Fibroblast of skin of back (primary cell): Measurements from ENCODE around the gene SYNE3. TPM values are rescaled to one million over a fixed set of nuclear protein-coding genes. Genes with fewer than 3 reads are reported as not detected.

Source experiments
- DNase-seq: peaks from one replicate; pipeline ENCODE4 v3.0.0-alpha.2; 2013
- polyA plus RNA-seq, 2 experiments: library from polyadenylated mRNA; unstranded; fragments of 120-200 nt; gene quantifications; one replicate each; pipeline ENCODE4 v1.2.1, GENCODE V29; 2013; ENCODE audit not compliant: insufficient read length in 2 of 2

The SYNE3 gene, protein sequence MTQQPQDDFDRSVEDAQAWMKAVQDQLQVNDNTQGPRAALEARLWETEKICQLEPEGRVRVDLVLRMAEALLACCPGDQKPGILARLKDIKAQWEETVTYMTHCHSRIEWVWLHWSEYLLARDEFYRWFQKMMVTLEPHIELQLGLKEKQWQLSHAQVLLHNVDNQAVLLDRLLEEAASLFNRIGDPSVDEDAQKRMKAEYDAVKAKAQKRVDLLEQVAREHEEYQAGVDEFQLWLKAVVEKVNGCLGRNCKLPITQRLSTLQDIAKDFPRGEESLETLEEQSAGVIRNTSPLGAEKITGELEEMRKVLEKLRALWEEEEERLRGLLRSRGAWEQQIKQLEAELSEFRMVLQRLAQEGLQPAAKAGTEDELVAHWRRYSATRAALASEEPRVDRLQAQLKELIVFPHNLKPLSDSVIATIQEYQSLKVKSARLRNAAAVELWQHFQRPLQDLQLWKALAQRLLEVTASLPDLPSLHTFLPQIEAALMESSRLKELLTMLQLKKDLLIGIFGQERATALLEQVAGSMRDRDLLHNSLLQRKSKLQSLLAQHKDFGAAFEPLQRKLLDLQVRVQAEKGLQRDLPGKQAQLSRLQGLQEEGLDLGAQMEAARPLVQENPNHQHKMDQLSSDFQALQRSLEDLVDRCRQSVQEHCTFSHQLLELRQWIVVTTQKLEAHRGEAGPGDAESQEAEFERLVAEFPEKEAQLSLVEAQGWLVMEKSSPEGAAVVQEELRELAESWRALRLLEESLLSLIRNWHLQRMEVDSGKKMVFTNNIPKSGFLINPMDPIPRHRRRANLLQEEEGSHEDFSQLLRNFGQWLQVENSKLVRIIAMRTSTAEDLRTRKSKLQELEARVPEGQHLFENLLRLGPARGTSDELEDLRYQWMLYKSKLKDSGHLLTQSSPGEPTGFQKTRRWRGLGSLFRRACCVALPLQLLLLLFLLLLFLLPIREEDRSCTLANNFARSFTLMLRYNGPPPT
- 8.4 TPM for polyA plus RNA-seq (2013, experiment 1 of 2; ENCODE audit: insufficient read length)
- 3.5 TPM for polyA plus RNA-seq (2013, experiment 2 of 2; ENCODE audit: insufficient read length)

DNA sequence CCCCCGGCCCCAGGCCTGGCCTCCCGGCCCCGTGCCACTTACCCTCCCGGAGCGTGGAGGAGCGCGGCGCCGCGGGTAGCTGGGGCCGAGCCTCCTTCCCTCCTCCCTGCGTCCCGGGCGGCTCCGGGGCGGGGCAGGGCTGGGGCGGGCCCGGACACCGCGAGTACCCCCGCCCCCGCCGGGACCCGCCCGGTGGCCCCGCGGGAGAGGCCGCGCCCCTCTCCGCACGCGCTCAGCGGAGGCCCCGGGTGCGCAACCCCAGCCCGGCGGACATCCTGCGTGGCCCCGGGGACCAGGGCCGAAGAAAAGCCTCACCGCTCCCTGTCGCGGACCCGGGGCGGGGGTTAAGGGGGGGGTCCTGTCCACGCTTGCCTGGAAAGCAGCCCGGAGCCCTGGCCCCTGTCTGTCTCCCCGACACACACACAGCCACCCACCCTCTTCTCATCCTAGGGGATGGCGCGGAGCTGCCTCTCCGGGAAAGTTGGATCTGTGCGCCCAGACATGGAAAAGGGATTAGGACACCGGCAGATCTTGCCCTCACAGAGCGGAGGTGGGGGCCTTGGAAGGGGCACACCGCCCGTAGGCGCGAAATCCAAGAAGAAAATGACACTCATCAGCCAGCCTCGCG is at the start of gene SYNE3:
Gene SYNE3 (minus strand): TSS at position 97 of the 628 bp plus-strand sequence. CDS start 40,829 bp downstream, outside the sequence.
- DNase-seq, result peak; percentile 63

DNA sequence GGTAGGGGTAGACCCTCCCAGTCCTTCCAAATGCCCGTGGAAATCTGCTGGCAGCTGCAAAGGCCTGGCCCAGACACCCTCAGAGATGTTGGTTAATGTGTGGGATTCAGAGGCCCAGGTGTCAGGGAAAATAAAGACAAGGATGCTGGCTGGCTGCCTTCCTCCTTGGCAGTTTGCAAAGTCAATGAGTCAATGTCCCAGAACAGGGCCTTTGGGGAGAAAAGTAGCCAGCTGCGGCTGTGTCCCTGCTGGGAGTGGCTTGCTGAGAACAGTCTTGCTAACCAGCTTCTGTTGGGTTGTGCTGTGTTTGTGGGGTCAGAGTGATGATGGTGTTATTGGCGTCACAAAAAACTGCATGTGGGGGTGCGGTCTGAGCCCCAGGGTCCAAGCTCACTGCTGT is 47.6 kb upstream of the SYNE3 start:
- no peak for DNase-seq

DNA sequence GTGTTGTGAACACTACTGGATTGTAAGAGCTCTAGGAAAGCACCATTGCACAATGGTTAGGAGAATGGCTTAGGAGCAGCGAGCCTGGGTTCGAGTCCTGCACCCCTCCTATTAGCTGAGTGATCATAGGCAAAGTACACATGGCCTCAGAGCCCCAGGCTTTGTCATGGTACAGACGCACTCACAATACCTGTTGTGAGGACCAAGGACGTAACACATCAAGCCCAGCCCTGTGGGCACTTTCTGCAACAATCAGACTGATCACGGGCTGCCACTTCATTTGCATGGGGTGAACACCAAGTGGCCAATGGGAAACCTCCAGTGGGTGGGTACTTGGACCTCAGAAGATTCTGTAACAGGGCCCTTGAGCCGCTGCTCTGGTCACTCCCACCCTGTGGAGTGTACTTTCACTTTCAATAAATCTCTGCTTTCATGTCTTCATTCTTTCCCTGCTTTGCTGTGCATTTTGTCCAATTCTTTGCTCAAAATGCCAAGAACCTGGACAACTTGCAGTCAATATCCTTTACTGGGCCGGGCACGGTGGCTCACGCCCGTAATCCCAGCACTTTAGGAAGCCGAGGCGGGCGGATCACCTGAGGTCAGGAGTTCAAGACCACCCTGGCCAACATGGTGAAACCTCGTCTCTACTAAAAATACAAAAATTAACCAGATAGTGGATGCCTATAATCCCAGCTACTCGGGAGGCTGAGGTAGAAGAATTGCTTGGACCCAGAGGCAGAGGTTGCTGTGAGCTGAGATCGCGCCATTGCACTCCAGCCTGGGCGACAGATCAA is 46.6 kb upstream of the SYNE3 start:
- peak; percentile 5 for DNase-seq

DNA sequence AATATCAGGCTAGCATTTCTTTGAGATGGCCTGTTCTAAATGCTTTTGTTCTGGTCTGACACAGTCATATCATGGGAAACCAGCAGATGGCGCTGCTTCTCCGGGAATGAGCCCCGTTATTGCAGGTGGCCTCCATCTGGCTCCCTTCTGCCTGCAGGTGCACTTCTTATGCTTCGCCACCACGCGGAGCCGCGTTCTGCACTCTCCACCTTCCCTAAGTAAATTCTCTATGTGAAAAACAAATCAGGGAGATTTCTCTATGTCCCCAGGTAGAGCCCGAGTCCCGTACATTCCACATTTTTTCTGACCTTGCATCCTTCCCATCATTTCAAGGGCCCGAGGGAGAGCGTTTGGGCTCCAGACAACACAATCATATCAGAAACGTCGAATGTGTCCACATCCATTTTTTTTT is 44.6 kb upstream of the SYNE3 start:
- peak; percentile 62 for DNase-seq

DNA sequence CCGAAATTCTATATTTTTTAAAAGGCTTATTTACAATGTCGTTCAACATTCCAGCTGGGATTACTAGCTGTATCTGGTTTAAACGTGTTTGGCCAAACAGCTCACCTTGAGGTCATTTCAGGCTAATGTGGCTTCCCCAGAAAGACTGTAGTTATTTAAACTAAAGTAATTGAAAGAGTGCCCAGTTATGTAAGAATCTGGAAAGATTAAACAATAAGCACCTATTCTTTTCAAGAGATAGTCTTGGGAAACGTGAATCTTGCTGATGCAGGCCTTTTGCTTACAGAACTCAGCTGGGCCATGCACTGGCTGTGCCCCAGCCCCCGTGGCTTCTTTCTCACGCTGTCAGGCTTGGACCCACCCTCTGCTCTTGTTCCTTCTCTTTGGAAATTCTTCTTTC is 42.8 kb upstream of the SYNE3 start:
- no peak for DNase-seq

DNA sequence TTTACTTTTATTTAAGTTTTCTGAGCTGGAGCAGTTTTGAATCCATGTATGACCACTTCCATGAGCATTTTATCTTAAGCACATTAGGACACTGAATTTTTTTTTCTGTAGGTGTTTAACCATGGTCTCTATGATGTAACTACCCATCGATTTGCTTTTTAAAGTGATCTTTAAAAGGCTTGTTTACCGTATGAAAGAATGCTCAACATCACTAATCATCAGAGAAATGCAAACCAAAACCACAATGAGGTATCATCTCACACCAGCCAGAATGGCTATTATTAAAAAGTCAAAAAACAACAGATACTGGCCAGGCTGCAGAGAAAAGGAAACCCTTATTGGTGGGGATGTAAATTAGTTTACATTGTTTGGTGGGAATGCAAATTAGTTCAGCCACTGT is 41.4 kb upstream of the SYNE3 start:
- DNase-seq, result no peak

DNA sequence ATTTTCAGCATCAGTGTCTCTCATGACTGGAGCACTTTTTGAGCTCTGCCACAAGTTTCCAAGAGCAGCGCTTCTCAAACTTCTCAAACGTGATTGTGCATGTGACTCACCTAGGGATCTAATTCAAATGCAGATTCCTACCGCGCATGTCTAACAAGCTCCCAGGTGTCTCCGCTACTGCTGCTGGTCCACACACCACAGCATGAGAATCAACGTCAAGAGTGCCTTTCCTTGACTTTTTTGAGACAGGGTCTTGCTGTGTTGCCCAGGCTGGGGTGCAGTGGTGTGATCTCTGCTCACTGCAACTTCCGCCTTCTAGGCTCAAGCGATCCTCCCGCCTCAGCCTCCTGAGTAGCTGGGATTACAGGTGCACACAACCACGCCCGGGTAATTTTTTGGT is 40.8 kb upstream of the SYNE3 start:
- no peak for DNase-seq

DNA sequence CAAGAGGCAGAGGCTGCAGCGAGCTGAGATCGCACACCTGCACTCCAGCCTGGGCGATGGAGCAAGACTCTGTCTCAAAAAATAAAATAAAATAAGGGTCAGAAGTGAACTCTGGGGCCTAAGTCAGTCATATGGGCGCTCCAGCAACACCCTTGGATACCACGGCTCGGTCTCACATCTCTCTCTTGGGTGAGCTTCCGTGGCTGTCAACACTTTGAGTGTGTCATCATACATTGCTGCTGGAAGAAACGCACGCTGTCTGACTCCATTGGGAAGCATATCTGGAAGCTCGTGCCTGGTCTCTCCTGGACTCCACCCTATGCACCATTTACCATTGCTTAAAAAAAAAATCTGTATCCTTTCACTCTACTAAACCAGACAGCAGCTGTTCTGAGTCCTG is 38.6 kb upstream of the SYNE3 start:
- DNase-seq, result no peak

DNA sequence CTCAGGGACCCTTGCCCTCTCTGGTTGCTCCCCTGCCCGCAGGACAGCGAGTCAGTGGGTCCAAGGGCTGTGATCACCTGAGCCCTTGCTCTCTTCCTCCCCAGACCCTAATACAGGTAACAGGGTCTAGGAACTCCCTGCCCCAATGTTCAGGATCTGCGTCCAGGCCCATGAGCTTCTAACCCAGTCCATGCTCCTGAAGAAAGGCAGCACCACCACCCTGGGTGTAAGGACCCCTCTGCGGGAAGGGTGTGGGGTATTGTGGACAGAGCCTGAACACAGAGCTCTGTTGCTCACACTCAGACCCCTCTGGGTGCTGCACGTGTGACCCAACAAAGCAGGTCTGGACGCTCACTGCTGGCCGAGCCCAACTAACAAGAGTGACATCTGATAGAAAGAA is 36.7 kb upstream of the SYNE3 start:
- no peak for DNase-seq

DNA sequence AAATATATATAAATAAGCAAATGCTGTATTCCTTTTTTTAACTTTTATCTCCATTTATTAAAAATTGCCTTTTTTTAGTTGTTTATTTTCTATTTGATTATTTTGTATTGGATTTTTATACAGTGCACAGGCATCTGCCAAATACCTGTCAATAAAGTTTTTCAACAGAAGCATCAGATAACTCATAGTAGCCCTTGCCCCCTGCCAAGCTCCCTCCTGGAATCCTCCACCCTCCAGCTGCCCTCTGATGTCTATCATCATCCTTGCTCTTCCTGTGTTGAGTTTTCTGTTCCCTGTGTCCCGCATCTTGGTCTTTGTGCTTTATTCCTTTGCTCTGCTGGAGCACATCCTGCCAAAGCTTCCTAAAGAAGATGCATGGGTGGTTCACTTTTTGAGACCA is 35.0 kb upstream of the SYNE3 start:
- no peak for DNase-seq

DNA sequence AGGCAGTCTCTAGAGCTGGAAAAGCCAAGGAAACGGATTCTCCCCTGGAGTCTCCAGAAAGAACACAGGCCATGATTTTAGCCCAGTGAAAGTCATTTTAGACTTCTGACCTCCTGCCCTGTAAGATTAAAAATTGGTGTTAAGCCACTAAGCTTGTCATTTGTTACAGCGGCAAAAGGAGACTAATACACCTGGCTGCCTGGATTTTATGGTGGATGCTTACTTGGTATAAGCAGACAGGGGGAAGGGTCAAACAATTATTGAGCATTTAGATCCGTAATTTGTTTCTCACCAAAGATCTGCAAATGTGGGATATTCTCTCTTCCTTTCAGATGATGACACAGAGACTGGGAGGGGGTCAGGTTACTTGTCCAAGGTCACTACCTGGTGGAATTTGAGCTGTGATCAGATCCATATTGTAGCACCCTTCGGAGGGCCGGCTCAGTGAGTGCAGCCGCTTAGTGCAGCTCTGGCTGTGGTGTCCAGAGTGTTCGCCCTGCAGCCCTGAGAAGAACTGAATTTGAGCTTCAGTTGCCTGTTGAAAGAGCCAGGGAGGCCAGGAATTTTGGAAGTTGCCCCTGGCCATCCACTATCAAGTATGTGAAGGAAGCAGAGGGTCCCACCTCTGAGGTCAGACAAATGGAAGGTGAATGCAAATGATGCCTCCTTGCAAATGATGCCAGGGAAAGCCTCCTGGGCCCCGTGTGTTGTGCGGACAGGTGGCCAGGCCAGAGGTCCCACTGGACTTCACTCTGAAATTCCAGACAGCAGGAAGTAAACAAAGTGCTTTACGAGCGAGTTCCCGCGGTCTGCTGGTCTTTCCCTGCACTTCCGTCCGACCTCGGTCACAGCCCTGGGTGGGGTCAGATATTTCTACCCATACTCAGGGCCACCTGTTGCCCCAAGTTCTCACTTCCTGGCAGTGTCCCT is 33.5 kb upstream of the SYNE3 start:
- DNase-seq, result no peak

DNA sequence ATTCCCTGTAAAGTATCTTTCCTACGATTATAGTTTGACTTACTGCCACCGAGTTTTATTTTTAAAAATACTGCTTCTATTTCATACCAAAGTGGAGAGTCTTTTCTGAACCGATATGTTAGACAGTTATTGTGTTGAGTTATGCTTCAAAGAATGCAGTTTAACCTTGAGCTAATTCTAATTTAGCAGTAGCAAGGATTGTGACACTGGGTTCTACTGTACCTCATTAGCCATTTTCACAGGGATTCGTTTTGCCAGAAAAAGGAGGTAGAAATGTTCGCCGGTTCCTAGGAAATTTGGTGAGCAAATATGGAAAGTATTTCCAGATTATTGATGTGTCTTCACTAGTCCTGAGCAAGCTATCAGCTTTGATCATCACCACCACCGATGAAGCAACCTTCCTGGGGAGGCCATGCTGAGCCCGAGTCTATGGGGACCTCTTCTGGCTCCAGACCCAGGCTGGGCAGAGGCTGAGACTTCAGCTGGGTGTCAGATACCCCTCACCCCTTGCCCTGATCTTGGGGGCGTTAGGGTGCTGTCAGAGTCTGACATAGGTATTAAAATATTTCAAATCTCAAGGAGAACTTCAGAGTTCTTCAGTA is 32.0 kb upstream of the SYNE3 start:
- no peak for DNase-seq

DNA sequence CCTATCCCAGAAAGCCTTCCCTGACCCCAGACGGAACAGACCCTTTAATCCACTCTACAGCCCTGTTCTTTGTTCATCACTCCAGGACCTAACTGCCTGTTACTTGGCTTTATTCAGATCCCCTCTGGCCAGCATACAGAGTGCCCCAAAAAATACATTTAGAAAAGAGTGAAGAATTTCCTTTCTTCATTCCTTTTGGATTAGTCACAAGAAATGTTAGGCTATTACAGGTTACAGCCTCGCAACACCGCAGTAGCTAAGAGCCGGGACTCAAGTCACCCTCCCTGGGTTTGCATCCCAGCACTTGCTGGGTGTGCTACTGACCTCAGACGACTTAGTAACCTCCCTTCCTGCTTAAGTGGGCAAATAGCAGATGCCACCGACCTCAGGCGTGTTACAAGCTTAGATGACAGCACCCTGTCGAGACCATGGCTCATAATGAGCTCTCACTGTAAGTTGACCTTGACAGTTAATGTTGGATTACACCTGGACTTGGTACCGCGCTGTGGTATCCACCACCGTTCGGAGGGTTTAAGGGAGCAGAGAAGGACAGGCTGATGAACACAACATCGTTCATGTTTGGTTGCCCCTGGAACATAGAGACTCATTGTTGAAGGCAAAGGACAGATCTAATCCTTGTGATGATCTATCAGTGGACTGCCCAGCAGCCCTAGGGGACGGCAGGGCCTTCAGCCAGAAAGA is 31.3 kb upstream of the SYNE3 start:
- peak; percentile 66 for DNase-seq

DNA sequence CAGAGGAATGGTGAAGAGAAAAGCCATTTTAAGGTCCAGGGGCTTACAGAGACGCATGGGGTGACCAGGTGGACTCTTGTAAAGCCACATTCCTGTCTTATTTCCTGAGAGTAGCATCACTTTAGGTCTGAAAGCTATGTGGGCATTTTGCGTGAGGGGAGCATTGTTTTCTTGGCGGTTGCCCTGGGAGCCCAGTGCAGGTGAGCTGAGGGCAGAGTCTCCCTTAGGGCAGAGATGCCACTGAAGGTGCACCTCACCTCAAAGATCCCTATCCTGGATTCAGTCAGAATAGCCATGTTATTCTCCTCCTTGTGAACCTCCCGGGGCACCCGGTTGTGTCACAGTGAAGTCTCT is 30.8 kb upstream of the SYNE3 start:
- DNase-seq, result no peak

DNA sequence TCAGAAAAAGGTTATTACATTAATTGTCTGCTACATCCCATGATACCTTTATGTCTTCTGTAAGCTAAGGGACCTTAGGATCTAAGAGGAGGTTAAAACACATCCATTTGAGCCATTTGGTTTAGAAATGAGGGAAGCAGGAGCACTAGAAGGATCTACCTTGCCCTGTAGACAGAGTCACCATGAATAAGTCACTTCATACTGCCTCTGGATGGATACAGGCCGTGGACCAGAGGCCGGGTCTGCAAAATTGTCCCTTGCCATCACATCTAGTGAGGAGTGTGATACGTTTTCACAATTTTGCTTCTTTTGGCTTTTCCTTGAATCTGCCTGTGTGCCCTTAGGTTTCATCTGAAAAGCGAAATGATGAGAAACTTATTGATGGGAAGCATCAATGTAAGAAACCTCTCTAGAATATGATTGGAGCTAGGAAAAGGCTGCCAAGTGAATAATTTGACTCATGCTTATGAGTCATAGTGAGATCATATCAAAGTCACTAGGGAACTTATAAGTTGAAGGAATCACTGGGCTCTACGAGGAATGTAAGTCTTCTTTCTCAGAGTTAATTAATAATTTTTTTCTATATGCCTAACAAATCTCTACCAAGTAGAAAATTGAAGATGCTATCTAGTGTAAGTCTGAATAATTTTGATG is 29.2 kb upstream of the SYNE3 start:
- DNase-seq, result peak; percentile 91

DNA sequence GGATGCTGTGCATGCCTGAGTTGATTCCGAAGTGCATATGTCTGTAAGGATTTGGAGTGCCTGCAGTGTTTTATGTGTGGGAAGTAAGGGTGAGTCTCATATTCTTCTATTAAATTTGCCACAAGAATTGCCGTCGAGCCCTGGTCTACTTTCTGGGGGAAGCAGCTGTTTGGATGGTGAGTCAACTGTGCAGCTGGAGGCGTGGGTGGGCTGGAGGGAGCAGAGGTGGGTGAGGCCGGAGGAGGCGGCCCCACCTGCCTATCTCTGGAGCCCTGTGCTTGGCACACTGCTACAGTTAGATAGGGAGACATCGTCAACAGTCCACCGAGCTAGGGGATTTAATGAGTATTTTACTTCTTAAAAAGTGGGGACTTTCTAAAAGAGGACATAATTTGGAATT is 28.1 kb upstream of the SYNE3 start:
- DNase-seq, result no peak

DNA sequence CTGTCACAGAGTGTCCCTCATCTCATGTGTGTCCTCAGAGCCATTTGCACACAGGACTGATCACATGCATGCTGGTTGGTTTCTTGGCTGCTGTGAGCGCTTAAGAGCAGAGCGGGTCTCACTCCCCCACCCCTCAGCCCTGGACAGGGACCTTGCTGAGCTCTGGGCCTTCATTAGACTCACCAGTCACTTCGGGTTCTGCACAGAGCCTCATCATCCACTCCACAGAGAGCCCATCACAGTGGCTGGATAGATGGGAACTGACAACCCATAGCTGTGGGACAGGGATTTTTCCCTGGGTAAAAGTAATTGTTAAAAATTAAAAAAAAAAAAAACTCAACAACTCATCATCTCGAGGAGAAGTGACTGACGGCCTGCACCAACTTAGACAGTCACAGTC is 26.6 kb upstream of the SYNE3 start:
- no peak for DNase-seq

DNA sequence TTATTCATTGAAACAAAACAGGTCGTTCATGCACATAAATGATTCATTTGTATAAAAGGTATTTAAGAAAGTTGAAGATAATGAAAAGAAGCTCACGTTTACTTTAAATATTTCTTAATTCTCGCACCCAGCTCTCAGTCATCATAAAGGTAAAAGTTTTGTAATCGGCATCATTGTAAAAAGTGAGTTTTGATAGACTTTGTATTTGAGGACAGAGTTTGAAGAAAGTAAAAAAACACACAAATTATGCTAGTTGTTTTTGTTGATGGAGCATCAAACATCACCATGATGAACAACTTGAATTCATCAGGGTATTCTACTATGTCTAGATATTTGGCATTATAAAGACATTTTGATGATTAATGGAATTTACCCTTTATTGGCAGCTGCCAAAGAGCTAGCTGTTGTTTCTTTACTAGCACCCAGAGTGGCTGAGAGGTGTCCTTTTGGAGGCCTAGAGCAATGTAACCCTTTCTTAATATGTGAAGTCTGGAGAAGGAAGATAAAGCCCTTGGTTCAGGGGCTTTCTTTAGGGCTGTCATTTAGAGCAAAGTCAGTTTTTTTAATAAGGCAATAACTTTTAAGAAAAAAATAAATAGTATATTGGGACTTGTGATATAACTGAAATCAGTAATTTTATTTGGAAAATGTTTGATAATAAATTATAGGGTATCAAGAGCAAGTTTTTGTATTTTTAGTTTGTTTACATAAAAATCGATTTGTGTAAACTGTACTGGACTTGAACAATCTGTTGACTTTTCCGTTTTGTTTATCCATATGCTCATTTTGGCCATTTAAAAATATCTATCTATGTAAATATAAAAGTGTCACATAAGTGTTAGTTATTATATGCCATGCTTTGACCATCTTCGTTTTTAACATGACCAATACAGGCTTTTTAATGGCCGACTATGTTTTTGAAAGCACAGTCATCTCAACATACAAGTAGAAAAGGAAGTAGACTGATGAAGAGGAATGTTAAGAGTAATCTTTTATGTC is 25.8 kb upstream of the SYNE3 start:
- no peak for DNase-seq
